AG10803 (cell line): Measurements from ENCODE around the gene STK38.
A peak's percentile ranks its signal among the peaks of the same experiment; 100 is the strongest.
"Not testable (repeated sequence)": the region's sequence is repeated elsewhere in the genome, so short reads cannot be mapped to it uniquely, and the experiment has no call there.

ENCODE experiments used
- DNase-seq: peaks from one replicate; pipeline ENCODE4 v3.0.0; 2010; ENCODE audit warnings: low read depth
- H3K4me3 ChIP-seq: 2 replicates; pipeline ENCODE4 v1.5.1; 2011; ENCODE audit warnings: mild to moderate bottlenecking, low read length, control low read depth
- CTCF ChIP-seq: conservative IDR thresholded peaks from 2 replicates; pipeline ENCODE4 v1.5.1; 2011; ENCODE audit warnings: mild to moderate bottlenecking, low read length, control low read depth, inconsistent platforms

Gene STK38

GRCh38 chr6:36590237-36590636 lies 43.0 kb upstream of the STK38 start:
- no peak overlapping the region for H3K4me3 ChIP-seq
- no peak for TF ChIP-seq CTCF
- DNase-seq, result peak; percentile 81

GRCh38 chr6:36589025-36589400 lies 41.7 kb upstream of the STK38 start:
- not testable (repeated sequence) for DNase-seq, H3K4me3 ChIP-seq

- no peak for DNase-seq
- no peak for TF ChIP-seq CTCF
- no peak overlapping the region for H3K4me3 ChIP-seq
These were observed 39.3 kb upstream of the STK38 start for GRCh38 chr6:36586606-36587005.

GRCh38 chr6:36581716-36582115 lies 34.4 kb upstream of the STK38 start:
- no peak for DNase-seq
- no peak overlapping the region for H3K4me3 ChIP-seq
- no peak for TF ChIP-seq CTCF

GRCh38 chr6:36580184-36580526 lies 32.9 kb upstream of the STK38 start:
- no peak for DNase-seq
- no peak for TF ChIP-seq CTCF
- H3K4me3 ChIP-seq, result no peak overlapping the region

- H3K4me3 ChIP-seq, result no peak overlapping the region
- no peak for TF ChIP-seq CTCF
- DNase-seq, result no peak
These were observed 31.2 kb upstream of the STK38 start for GRCh38 chr6:36578431-36578830.

GRCh38 chr6:36578030-36578429 lies 30.8 kb upstream of the STK38 start:
- no peak for TF ChIP-seq CTCF

GRCh38 chr6:36577301-36577700 lies 30.0 kb upstream of the STK38 start:
- DNase-seq, result peak; percentile 97
- H3K4me3 ChIP-seq, result no peak overlapping the region
- TF ChIP-seq CTCF, result no peak; the same call in 1 of the 2 replicates

More at GRCh38 chr6:36578030-36578429, 30.8 kb upstream of the STK38 start:
- DNase-seq, result no peak
- H3K4me3 ChIP-seq, result no peak overlapping the region
